GM21447 (cell line): ENCODE data around the gene UBQLNL.

Experiments used
- ATAC-seq: cut with Tn5 transposase; IDR thresholded peaks from one replicate; pipeline ENCODE4 v1.9.1; 2021; ENCODE audit not compliant: unreplicated experiment

The UBQLNL gene, protein sequence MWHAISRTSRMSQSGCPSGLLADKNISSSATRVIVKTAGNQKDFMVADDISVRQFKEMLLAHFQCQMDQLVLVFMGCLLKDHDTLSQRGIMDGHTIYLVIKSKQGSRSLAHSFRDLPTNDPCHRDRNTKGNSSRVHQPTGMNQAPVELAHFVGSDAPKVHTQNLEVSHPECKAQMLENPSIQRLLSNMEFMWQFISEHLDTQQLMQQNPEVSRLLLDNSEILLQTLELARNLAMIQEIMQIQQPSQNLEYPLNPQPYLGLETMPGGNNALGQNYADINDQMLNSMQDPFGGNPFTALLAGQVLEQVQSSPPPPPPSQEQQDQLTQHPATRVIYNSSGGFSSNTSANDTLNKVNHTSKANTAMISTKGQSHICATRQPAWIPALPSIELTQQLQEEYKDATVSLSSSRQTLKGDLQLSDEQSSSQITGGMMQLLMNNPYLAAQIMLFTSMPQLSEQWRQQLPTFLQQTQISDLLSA

DNA sequence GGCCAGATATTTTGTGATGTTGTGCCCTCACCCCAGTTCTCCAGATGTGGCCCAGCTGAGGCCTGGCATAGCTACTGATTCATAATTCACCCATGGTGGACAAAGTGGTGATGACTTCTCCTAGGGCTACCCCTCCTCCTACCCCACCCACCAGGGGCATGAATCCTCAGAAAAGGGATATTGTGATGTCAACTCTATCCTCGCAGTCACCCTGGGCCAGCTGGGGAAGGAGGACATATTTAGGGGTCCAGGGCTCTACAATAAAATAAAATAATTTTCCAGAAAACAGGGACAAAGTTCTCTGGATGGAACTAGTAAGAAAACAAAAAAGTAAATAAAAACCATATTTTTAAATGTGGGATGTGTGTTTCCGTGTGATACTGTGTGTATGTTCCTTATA lies at the start of gene UBQLNL:
TSS of gene UBQLNL (minus strand) at position 101 of the 400 bp plus-strand sequence. CDS start 258 bp downstream, outside the sequence.
- ATAC-seq, result no peak

DNA sequence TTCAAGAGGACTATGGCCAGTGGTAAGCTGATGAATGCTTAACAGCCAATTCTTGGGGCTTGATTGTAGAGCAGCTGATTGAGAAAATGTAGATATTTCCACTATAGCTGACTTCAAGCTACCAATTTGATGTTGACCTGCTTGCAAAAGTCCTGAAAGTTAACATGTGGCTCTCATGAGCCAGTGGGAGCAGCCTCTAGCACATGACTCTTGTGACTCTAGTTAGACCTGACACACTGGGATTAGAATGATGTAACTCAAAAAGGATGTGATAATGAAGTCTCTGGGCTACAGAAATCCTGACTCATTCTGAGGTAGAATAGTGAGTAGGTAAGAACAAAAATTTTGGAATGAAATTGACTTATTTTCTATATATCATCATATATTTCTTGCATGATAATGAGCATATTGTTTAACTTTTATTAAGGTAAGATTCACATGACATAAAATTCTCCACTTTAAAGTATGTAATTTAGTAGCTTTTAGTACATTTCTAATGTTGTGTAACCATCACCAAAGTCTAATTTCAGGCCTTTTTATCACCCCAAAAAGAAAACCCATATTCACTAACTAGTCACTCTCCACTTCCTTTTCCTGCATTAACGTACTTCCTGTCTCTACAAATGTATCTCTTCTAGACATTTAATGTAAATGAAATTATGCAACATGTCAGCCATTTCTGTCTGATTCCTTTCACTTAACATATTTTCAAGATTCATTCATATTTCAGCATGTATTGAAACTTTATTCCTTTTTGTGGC lies 47.9 kb upstream of the UBQLNL start:
- ATAC-seq, result no peak

DNA sequence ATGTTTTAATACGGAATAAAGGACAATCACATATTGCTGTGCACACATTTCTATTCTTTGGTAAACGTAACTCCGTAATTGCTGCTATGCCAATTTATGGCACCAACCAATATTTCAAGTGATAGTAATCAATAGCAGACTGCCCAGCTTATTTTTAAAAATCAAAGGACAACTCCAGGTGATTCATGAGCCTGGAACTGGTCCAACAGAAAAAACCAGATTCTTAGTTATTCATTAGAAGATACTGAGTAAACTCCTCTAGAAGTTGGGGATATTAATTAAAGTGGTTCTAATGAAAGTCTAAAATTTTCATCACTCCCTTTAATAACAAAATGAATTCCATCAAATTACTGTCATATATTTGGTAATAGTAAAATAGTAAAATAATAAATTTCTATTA lies 41.3 kb upstream of the UBQLNL start:
- no peak for ATAC-seq

DNA sequence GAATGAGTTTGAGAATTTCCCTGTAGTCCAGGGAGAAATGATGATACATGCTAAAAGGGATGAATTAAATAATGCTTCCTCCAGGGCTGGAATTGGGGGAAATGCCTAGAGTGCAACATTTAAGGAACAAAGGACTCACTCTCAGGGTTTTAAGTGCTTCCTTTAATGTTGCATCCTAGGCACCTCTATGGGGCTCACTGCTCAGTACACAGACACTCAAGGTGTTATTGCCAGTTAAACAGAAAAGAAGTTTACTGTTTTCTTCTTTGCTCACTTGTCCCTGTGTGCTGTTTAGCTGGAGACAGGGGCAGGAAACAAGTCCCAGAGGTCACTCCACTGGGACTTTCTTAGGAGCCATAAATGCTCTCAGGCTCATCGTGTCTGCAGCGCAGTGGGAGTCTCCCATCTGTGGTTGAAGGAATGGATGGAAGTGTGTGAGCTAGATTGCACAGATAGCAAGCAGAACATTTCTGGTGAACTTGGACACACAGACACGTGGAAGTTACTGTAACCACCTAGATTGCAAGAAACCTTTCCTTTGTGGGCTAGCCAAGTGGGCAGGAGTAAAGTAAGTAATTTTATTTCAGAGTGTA lies 40.2 kb upstream of the UBQLNL start:
- no peak for ATAC-seq

DNA sequence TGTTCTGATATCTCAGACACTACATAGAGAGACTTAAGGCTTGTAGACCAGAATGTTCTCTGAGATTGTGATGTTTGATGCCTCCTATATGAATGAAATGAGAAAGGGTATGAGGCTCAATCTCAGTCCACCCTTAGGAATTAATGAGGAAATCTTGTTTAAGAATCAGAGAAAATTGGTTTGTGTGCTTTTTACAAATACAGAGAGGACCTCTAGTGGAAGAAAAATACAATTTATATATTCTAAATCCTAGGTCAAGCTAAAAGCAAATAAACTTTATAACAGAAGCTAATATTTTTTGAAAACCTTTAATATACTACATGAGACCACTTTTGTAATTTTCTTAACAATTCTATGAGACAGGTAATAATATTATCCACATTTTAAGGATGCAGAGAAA lies 36.8 kb upstream of the UBQLNL start:
- ATAC-seq, result no peak

DNA sequence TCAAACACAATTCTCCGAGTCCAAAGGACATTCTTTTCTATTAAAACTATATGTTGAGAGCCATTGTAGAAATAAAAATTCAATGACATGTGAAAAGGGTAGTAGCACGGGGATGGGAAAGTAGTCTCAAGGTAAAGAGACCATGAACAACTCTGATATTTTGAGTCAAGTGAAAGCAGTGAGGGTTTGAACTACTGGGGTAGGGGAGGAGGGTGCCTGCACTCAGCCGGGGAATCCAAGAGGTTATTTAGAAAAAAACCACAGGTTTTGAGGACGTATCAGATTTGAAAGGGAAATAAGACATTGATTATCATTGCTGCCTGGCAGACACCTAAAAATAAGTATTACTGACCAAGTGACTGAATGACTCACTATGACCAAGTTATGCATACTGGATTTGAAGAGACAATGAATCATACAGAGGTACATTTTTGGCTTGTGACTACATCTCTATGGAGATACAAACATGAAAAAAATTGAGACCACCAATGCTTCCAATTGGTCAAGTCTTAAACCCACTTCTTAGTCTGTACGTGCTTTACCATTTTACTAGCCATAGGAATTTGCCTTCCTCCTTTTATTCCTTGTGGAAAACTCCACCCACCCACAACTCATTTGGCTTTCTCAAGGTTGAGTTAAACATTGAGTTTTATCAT lies 34.1 kb upstream of the UBQLNL start:
- ATAC-seq, result peak; percentile 65

DNA sequence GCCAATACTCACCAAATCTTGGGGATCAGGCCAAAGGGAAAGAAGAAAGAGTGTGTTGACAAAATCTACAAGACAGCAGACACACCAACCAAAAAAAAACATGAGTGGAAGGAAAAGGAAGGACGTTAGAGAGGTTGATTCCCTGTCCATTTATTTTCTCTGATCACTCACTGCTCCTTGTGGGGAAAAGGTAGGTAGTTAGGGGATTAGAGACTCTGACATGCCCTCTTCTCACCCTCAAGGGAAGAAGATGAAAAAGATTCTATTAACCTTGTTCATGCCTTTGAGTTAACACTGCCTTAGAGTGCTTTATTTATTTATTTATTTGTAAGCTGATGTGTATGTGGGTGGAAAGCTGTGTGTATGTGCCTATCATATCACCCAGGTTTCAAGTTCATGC lies 31.9 kb upstream of the UBQLNL start, which contains the start of gene OR52H1:
TSS of gene OR52H1 (minus strand) at position 101 of the 400 bp plus-strand sequence. CDS start 3,035 bp downstream, outside the sequence.
- no peak for ATAC-seq

DNA sequence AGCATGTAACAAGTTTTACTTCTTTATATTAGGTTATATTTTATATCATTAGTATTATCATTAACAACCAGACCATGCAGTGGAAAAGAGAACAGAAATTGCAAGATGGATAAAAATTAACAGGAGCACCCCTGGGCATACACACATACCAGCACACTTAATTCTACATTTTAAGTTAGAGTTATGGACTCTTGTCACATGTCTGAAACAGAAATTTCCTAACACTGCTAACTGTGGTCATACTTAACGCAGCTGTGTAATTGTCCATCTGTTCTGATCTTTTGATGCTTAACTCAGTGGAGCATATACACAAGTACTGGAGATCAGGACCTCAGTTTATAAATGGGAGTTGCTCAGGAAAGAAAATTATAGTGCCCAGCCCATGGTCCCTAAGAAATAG lies 31.5 kb upstream of the UBQLNL start:
- peak; percentile 40 for ATAC-seq

DNA sequence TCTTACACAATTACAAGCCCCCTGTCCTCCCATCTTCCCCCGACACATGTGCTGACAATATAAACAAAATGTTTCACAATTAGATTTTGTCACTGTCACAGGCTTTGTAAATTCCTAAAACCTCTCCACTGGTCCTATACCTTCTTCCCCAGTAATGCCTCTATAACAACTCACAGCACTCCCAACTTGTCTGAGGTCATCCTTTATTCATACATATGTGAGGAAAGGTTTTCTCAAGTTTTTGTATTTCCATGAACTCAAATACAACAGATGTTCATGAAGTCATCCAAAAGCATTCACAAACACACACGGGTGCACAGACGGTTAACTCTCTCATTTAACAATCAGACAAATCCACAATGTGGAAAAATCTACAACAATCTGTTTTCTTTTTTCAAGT lies 30.0 kb upstream of the UBQLNL start:
- ATAC-seq, result no peak

DNA sequence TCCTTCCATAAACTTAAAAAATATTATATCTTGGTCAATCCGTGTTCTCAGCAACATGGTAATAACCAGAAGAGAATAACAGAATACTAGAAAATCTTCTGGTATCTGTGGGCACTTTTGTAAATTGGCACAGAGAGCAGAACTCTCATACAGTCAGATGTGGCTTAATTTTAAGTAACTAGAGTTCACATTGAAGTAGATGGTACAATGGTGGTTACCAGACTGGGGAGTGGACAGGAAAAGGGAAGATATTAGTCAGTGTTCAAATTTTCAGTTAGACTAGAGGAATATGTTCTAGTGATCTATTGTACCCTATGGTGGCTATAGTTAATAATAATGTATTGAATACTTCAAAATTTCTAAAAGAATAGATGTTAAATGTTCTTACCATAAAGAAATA lies 24.9 kb upstream of the UBQLNL start:
- ATAC-seq, result no peak

DNA sequence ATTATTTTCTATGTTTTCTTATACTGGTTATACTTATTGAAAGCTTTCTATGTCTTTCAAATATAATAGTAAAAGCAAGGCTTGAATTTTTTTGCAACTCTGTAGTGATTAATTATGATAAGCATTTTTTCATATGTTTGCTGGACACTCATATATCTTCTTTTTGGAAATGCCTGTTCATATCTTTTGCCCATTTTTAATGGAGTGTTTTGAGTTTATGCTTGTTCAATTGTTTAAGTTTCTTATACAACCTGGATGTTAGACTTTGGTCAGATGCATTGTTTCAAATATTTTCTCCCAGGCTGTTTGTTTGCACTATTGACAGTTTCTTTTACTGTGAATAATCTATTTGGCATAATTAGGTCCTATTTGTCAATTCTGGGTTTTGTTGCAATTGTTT lies 20.0 kb upstream of the UBQLNL start:
- ATAC-seq, result no peak

DNA sequence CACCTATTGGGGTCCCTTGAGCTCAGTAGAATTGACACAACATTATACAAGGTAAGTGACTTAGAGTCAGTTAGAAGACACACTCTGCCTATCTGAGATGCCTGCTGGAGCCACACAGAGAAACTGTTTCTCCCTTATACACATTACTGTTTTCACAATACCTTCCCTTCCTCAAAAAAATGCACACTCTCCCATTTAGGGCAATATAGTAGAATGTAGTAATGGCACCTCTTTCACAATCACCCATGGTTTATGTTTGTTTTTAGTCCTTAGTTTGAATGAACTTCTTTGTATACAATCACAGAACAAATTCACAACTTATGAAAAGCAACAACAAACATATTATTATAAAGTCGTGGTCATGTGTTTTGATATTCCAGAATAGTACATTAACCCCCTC lies 17.5 kb upstream of the UBQLNL start:
- ATAC-seq, result no peak

DNA sequence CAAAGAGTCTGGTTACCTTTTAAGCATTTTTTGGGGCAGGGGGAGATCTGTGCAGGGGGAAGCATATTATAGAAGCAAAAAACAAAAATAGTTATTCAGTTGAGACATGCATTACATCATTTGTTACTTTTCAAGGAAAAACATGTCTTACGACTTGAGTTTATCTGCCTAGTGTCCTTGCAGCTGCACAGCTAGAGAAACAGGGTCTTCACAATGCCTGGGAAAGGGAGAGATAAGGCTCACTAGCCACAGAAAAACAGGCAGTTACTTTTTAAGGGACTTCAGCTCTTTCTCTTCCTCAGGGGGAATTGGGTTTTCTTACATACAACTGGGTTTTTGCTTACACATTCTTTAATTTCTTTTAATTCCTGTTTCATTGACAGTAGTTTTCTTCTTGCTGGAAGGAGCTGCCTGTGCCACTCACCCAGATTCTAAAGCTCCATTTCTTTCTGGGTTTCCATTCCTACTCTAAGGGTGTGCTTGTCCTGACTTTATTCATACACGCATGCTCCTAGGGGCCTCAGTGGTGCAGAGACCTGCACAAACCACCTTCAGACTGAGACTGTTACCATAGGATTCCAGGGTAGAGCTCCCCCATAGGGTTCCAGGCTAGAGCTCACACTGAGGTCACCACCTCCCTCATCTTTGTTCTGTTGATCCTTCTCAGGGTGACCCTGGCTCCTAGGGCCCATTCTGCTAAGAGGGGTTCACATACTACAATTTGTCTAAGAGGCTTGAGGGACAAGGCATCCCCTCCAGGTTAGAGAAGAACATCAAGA lies 14.7 kb upstream of the UBQLNL start:
- no peak for ATAC-seq

DNA sequence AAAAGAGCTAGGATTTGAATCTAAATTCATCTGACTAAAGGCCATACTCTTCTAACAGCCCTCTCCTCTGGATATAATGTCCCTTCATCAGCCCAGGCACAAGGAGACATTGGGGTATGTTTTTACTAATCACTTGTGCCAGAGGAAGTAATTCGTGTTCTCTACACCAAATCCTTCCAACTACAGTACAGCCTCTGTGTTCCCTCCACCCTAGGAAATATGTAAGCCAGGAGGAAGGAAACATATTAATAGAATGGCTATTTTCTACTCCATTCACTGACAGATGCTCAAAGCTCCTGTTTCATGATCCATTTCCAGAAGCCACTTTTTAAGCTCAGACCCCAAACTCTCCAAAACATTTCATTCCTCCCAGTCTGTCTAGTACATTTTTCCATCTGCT lies 12.0 kb upstream of the UBQLNL start:
- ATAC-seq, result no peak

DNA sequence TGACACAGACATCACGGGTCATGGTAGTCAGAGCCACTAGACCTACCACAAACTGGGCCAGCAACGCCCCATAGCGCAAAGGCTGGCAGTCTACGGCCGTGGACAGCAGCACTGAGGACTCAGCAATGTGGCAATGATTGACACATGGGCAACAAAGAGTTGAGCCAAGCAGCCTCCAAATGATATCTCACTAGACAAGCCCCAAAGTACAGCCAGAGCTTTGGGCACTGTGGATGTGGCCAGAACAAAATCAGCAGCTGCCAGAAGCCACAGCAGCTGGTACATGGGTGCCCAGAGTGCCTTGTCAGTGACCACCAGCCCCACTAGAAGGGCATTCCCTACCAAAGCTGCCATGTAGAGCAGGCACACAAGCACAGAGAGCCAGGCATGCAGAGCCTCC lies 11.2 kb upstream of the UBQLNL start:
- ATAC-seq, result no peak

DNA sequence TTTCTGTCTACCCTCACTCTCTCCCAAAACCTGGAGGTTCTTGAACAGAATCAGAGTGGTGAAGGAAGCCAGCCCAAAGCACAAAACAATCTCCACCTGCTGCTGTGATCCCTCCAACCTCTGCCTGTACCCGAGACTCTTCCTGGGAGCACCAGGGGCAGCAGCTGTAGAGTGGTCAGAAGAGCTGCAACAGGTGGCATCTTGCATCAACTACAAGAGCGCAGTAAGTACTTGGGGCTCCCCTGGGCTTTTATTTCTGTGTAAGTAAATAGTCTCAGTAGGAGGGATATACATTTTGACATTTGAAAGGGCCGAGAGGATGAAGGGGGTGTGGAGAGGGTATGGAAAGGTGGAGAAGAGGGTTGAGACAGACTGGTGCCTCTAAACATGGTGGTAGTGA lies 8.3 kb upstream of the UBQLNL start:
- no peak for ATAC-seq

DNA sequence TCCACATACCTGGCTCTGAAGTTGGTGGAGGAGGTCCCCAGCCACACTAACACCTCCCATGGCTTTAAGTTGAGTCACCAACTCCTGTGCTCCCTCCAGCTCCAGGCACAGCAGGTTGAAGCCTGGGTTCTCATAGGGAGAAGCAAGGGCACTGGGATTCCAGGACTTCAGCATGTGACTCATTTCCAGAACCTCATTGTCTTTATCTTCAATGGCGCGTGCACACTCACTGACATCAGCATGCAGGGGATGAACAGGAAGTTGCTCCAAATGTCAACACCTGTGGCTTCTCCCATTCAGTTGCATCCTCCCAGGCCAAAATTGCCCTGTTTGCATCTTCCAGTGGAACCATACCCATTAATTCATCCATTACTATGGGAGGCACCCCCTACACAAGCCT lies 5.8 kb upstream of the UBQLNL start:
- ATAC-seq, result no peak

DNA sequence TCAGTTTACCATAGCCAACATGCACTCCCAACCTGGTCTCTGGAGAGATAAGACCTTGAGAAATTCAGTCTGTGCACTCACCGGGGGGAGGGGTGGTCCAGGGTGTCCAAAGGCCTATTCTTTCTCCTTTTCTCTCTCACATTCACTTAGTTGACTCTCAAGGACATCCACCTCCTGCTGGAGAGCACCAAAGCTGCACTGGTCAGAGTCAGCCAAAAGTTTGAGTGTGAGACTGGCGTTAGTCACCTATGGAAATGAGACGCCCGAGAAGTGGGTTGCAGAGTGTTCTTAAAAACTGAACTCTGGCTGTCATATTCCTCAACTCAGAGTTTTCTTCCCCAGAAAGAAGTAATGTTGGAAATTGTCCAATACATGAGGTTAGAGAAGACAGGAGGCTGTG lies 5.0 kb upstream of the UBQLNL start:
- no peak for ATAC-seq

DNA sequence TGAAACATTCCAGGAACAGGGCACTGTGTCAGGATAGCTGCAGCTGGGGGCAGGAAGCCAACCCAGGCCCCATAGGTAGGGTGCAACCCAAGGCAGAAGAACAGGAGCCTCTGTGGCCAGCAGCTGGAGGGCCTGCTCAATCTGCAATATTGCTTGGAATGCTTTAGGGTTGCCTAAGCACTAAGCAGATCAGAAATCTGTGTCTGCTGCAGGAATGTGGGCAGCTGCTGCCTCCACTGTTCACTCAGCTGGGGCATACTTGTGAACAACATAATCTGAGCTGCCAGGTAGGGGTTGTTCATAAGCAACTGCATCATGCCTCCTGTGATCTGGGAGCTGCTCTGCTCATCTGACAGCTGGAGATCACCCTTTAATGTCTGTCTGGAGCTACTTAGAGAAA lies 1.7 kb downstream of the UBQLNL start:
- no peak for ATAC-seq

DNA sequence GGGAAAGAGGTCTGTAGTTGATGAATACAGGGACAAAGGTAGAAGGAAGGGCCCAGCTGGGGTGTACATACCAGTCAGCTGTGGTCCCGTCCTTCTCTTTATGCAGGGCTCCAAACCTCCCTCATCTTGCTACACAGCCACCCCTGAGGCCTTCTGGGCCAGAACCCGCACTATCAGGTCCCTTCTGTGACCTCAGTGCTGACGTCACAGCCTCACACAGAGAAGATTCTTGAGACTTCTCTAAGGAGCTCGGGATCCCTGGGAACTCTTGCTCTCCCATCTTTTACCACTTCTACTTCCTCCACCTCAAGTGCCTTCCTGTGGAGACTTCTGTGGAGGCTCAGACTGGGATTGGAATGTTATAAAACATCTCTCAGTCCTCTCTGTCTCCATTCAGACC lies 6.7 kb downstream of the UBQLNL start, which contains the start of gene UBQLN3:
TSS of gene UBQLN3 (minus strand) at position 155 of the 400 bp plus-strand sequence. CDS start 399 bp downstream, outside the sequence.
- no peak for ATAC-seq
